HG02973 (cell line): ENCODE results near the gene ARHGEF12.

ENCODE experiments used
- ATAC-seq: cut with Tn5 transposase; IDR thresholded peaks from one replicate; pipeline ENCODE4 v1.9.1; 2021; ENCODE audit warnings: moderate library complexity; ENCODE audit not compliant: unreplicated experiment

The ARHGEF12 gene

GRCh38 chr11:120317689-120318480 is 18.3 kb upstream of the ARHGEF12 start:
- ATAC-seq: no peak

- ATAC-seq: no peak
These were observed 17.3 kb upstream of the ARHGEF12 start for GRCh38 chr11:120318906-120319305.

- no peak for ATAC-seq
These were observed 11.0 kb upstream of the ARHGEF12 start, which contains the start of gene TLCD5 for GRCh38 chr11:120324932-120325810. TLCD5 (plus strand) TSS chr11:120325299; CDS start chr11:120327442, 2,143 bp downstream.

- no peak for ATAC-seq
These were observed 10.0 kb upstream of the ARHGEF12 start for GRCh38 chr11:120326228-120326627.

- ATAC-seq: no peak
These were observed 9.3 kb upstream of the ARHGEF12 start for GRCh38 chr11:120326845-120327281.

GRCh38 chr11:120327311-120327710 is 8.9 kb upstream of the ARHGEF12 start:
- ATAC-seq: no peak

- ATAC-seq: no peak
These were observed 6.7 kb upstream of the ARHGEF12 start for GRCh38 chr11:120329556-120329955.

GRCh38 chr11:120330045-120330444 is 6.2 kb upstream of the ARHGEF12 start:
- no peak for ATAC-seq

GRCh38 chr11:120331301-120331996 is 4.8 kb upstream of the ARHGEF12 start:
- no peak for ATAC-seq

GRCh38 chr11:120332822-120333716 is 3.1 kb upstream of the ARHGEF12 start:
- no peak for ATAC-seq

GRCh38 chr11:120333801-120334200 is 2.4 kb upstream of the ARHGEF12 start:
- ATAC-seq: no peak

- no peak for ATAC-seq
These were observed 1.9 kb upstream of the ARHGEF12 start for GRCh38 chr11:120334332-120334731.

- no peak for ATAC-seq
These were observed 1.2 kb upstream of the ARHGEF12 start for GRCh38 chr11:120334894-120335462.

GRCh38 chr11:120335556-120335907 is 681 bp upstream of the ARHGEF12 start:
- peak; percentile 15 for ATAC-seq

GRCh38 chr11:120336641-120337354 is 585 bp downstream of the ARHGEF12 start:
- ATAC-seq: no peak

- no peak for ATAC-seq
These were observed 1.3 kb downstream of the ARHGEF12 start for GRCh38 chr11:120337355-120338106.

- ATAC-seq: no peak
These were observed 2.1 kb downstream of the ARHGEF12 start for GRCh38 chr11:120338107-120338933.
